Breast epithelium (tissue), 4 donors: ENCODE results near the gene IRF2BPL. TPM values are rescaled to one million over a fixed set of nuclear protein-coding genes. Genes with fewer than 3 reads are reported as not detected.

ENCODE experiments used
- DNase-seq, 2 donors: peaks; one replicate each; pipeline ENCODE4 v3.0.0-alpha.2; 2019; ENCODE audit warnings: low spot score in 2 of 2
- H3K27ac ChIP-seq, 2 donors: fragments of 200-600 bp; sonication (generic) in 1 of 2; one replicate each; pipeline ENCODE4 v1.5.1; 2016 to 2019; ENCODE audit warnings: mild to moderate bottlenecking in 1 of 2
- H3K27me3 ChIP-seq, 2 donors: fragments of 200-600 bp; sonication (generic) in 1 of 2; one replicate each; pipeline versions ENCODE4 v1.5.1 to v1.6.0; 2017 to 2019; ENCODE audit warnings: control low read depth in 1 of 2, mild to moderate bottlenecking in 1 of 2
- H3K36me3 ChIP-seq: fragments of 200-600 bp; one replicate; pipeline ENCODE4 v1.5.1; 2019
- H3K4me1 ChIP-seq, 2 donors: fragments of 200-600 bp; sonication (generic); one replicate each; pipeline ENCODE4 v1.5.1; 2016 to 2019; ENCODE audit warnings: control low read depth in 1 of 2
- H3K4me3 ChIP-seq, 3 donors: fragments of 200-600 bp; sonication (generic); 1 replicate in 2 of 3; 2 replicates in 1 of 3; pipeline ENCODE4 v1.5.1; 2016 to 2019; ENCODE audit warnings: mild to moderate bottlenecking in 3 of 3, moderate library complexity in 2 of 3
- H3K9me3 ChIP-seq, 2 donors: fragments of 200-600 bp; sonication (generic) in 1 of 2; one replicate each; pipeline ENCODE4 v1.5.1; 2016 to 2019; ENCODE audit warnings: control low read depth in 1 of 2
- CTCF ChIP-seq, 3 donors: fragments of 450-650 bp; IDR thresholded peaks; one replicate each; pipeline ENCODE4 v1.5.1; 2016 to 2017; ENCODE audit warnings: antibody characterized with exemption in 3 of 3, mild to moderate bottlenecking in 3 of 3, moderate library complexity in 3 of 3
- POLR2A ChIP-seq: fragments of 450-650 bp; IDR thresholded peaks from one replicate; pipeline ENCODE4 v1.6.1; 2016; ENCODE audit warnings: antibody characterized with exemption, mild to moderate bottlenecking, moderate library complexity
- POLR2AphosphoS5 ChIP-seq, 3 donors: sonication (generic); formaldehyde crosslinking; IDR thresholded peaks; one replicate each; pipeline ENCODE4 v1.6.1; 2017; ENCODE audit warnings: antibody characterized with exemption in 3 of 3
- intact Hi-C: fragments of 100-400 bp; cut with DNase I; formaldehyde crosslinking; loops from one replicate; pipeline ENCODE4 v1.15.1; 2023; ENCODE audit warnings: low total_unique reads
- total RNA-seq, 3 donors: library from RNA; depleted of rRNA; stranded (reverse); fragments of >200 nt; gene quantifications; one replicate each; pipeline ENCODE4 v1.1.0, GENCODE V29; 2016

Gene IRF2BPL
- total RNA-seq, 3 donors from 2014 or later, result 39.5 to 76.5 (median 47.2) TPM

- DNase-seq, result no peak
- Histone ChIP-seq H3K4me1 (no peaks in the 10 kb centered on the region), H3K27ac (no peak overlapping the region), H3K4me3 (no peak overlapping the region), H3K9me3 (no peaks in the 10 kb centered on the region), H3K27me3 (no peaks in the 10 kb centered on the region), H3K36me3 (no peaks in the 10 kb centered on the region)
- intact Hi-C loops, result loop anchor here (10.0 kb wide), 1 partner anchor 187 kb away; no protein-coding TSS in a partner anchor
- no peak for TF ChIP-seq CTCF (IDR thresholded peaks at IDR 0.05)
- no peak for TF ChIP-seq POLR2A
- TF ChIP-seq POLR2AphosphoS5 (IDR thresholded peaks at IDR 0.05), result no peak
Observed at GRCh38 chr14:77061630-77062257, 33.2 kb upstream of the IRF2BPL start.

GRCh38 chr14:77059276-77059915 is 30.9 kb upstream of the IRF2BPL start:
- no peaks in the 10 kb centered on the region for H3K36me3 ChIP-seq
- no peaks in the 10 kb centered on the region for H3K9me3 ChIP-seq
- peak in 1 of 2 donors; percentile 74 for DNase-seq
- H3K27ac ChIP-seq, result peak overlapping the region; percentile 7 to 20
- intact Hi-C loops, result loop anchor here (10.0 kb wide), 1 partner anchor 145 kb away; no protein-coding TSS in a partner anchor
- no peaks in the 10 kb centered on the region for H3K4me1 ChIP-seq
- H3K27me3 ChIP-seq, result no peaks in the 10 kb centered on the region
- TF ChIP-seq CTCF (IDR thresholded peaks at IDR 0.05) (peak in 2 of 3 donors; percentile 11 to 59), POLR2A (no peak), POLR2AphosphoS5 (IDR thresholded peaks at IDR 0.05) (peak in 2 of 3 donors; percentile 35 to 39)
- H3K4me3 ChIP-seq, result no peak overlapping the region

DNA sequence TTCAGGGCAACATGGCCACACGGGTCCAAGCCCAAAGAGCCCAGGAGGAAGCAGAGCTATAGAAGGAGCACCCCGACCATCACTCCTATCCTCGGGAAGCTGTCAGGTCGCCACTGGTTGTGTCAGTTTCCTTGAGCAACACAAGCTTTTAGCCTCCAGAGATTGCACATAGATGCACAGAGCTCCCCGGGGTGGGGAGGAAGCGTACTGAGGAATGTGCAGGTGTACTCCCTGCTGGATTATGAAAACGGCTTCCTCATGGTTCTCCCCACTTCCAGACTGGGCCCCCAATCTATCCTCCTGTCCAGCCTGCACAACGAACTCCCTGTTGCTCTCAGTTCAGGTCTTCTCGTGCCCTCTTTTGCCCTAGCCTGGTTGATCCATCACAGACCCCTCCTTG is 30.3 kb upstream of the IRF2BPL start:
- Histone ChIP-seq H3K4me1 (no peaks in the 10 kb centered on the region), H3K9me3 (no peaks in the 10 kb centered on the region), H3K27me3 (no peaks in the 10 kb centered on the region), H3K4me3 (no peak overlapping the region), H3K27ac (peak overlapping the region; percentile 7 to 20), H3K36me3 (no peaks in the 10 kb centered on the region)
- intact Hi-C loops, result loop anchor here (10.0 kb wide), 1 partner anchor 144 kb away; no protein-coding TSS in a partner anchor
- TF ChIP-seq POLR2A, result no peak
- no peak for TF ChIP-seq CTCF (IDR thresholded peaks at IDR 0.05)
- TF ChIP-seq POLR2AphosphoS5 (IDR thresholded peaks at IDR 0.05), result no peak
- no peak for DNase-seq

- intact Hi-C loops, result loop anchor here (10.0 kb wide), 1 partner anchor 143 kb away; no protein-coding TSS in a partner anchor
- Histone ChIP-seq H3K36me3 (no peaks in the 10 kb centered on the region), H3K4me1 (no peaks in the 10 kb centered on the region), H3K27me3 (no peaks in the 10 kb centered on the region), H3K4me3 (no peak overlapping the region), H3K27ac (no peak overlapping the region), H3K9me3 (no peaks in the 10 kb centered on the region)
- DNase-seq, result no peak
- no peak for TF ChIP-seq CTCF (IDR thresholded peaks at IDR 0.05)
- no peak for TF ChIP-seq POLR2A
Observed at GRCh38 chr14:77058117-77058516, 29.6 kb upstream of the IRF2BPL start.

DNA sequence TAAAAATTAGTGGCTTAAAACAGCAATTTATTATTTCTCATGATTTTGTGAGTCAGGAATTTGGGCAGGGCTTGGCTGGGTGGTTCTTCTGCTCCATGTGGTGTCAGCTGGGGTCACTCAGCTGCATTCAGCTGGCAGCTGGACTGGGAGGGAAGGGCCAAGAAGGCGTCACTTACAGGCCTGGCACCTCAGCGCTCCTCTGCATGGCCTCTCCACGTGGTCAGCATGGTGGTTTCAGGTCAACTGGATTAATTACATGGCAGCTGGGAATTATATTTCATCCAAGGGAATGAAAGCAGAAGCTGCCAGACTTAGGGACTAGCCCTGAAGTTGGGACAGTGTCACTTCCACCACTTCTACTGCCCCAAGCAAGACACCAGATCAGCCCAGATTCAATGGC is 27.5 kb upstream of the IRF2BPL start:
- no peak overlapping the region for H3K27ac ChIP-seq
- no peak for DNase-seq
- peaks cover 4 to 7% of the 10 kb centered on the region in 2 donors for H3K4me1 ChIP-seq
- H3K27me3 ChIP-seq, result no peaks in the 10 kb centered on the region
- H3K4me3 ChIP-seq, result no peak overlapping the region
- H3K9me3 ChIP-seq, result no peaks in the 10 kb centered on the region
- H3K36me3 ChIP-seq, result no peaks in the 10 kb centered on the region
- intact Hi-C loops, result loop anchor here (10.0 kb wide), 1 partner anchor 141 kb away; no protein-coding TSS in a partner anchor
- TF ChIP-seq POLR2A (no peak), CTCF (IDR thresholded peaks at IDR 0.05) (no peak), POLR2AphosphoS5 (IDR thresholded peaks at IDR 0.05) (no peak)
